DND-41 (cell line): Measurements from ENCODE around the gene GABRG3.

Experiments used
- ATAC-seq: fragments of 200-7000 bp; cut with Tn5 transposase; 3 replicates; pipeline ENCODE4 v1.9.1; 2021; ENCODE audit warnings: low read depth; ENCODE audit not compliant: insufficient read depth
- DNase-seq: peaks from one replicate; pipeline ENCODE4 v3.0.0-alpha.2; 2020
- H2AFZ ChIP-seq: 2 replicates; pipeline ENCODE4 v1.6.0; 2012; ENCODE audit warnings: low read depth, low read length
- H3K27ac ChIP-seq: 2 replicates; pipeline ENCODE4 v1.5.1; 2012; ENCODE audit warnings: low read length, inconsistent platforms
- H3K27me3 ChIP-seq: fragments of 200-600 bp; sonication (generic); 2 replicates; pipeline ENCODE4 v1.6.0; 2012; ENCODE audit warnings: low read length, mild to moderate bottlenecking, inconsistent platforms; ENCODE audit not compliant: insufficient read depth, poor library complexity
- H3K36me3 ChIP-seq: 2 replicates; pipeline ENCODE4 v1.5.1; 2012; ENCODE audit warnings: low read length, inconsistent platforms; ENCODE audit not compliant: insufficient read depth
- H3K4me1 ChIP-seq: 2 replicates; pipeline ENCODE4 v1.5.1; 2012; ENCODE audit warnings: mild to moderate bottlenecking, low read length; ENCODE audit not compliant: insufficient read depth
- H3K4me2 ChIP-seq: 2 replicates; pipeline ENCODE4 v1.6.0; 2012; ENCODE audit warnings: mild to moderate bottlenecking, moderate library complexity, low read length, inconsistent platforms; ENCODE audit not compliant: insufficient read depth
- H3K4me3 ChIP-seq, 2 experiments: fragments of 200-600 bp in 1 of 2; shearing (Covaris generic) in 1 of 2; 2 replicates each; pipeline ENCODE4 v1.5.1; 2012 to 2016; ENCODE audit warnings: inconsistent platforms in 2 of 2, low read length in 2 of 2, mild to moderate bottlenecking in 2 of 2, low read depth in 1 of 2, moderate library complexity in 1 of 2
- H3K79me2 ChIP-seq: 2 replicates; pipeline ENCODE4 v1.6.0; 2012; ENCODE audit warnings: low read length, inconsistent platforms; ENCODE audit not compliant: insufficient read depth
- H3K9ac ChIP-seq: 2 replicates; pipeline ENCODE4 v1.6.0; 2012; ENCODE audit warnings: low read depth, mild to moderate bottlenecking, inconsistent platforms, low read length, moderate library complexity
- H3K9me3 ChIP-seq: 2 replicates; pipeline ENCODE4 v1.5.1; 2012; ENCODE audit warnings: low read length, moderate library complexity, mild to moderate bottlenecking, inconsistent platforms; ENCODE audit not compliant: insufficient read depth, severe bottlenecking
- H4K20me1 ChIP-seq: 2 replicates; pipeline ENCODE4 v1.6.0; 2012; ENCODE audit warnings: low read length; ENCODE audit not compliant: insufficient read depth
- CTCF ChIP-seq: IDR thresholded peaks from 2 replicates; pipeline ENCODE4 v1.5.1; 2012; ENCODE audit warnings: borderline replicate concordance, low read length, moderate library complexity, mild to moderate bottlenecking; ENCODE audit not compliant: poor library complexity, severe bottlenecking; ENCODE audit errors: extremely low read depth
- EZH2 ChIP-seq: IDR thresholded peaks from 3 replicates; pipeline ENCODE4 v1.6.1; 2012; ENCODE audit warnings: borderline replicate concordance, low read depth, mild to moderate bottlenecking, moderate library complexity, low read length, inconsistent platforms; ENCODE audit not compliant: severe bottlenecking

Gene GABRG3

GRCh38 chr15:27248251-27248650, 277.3 kb downstream of the GABRG3 start:
- DNase-seq (no peak), ATAC-seq (no peak)
- H3K27ac ChIP-seq, result no peak overlapping the region
- TF ChIP-seq EZH2, result no peak
- TF ChIP-seq CTCF, result no peak
- no peaks in the 10 kb centered on the region for H3K4me1 ChIP-seq
- no peaks in the 10 kb centered on the region for H4K20me1 ChIP-seq
- H3K4me3 ChIP-seq, result no peak overlapping the region
- no peaks in the 10 kb centered on the region for H3K36me3 ChIP-seq
- H2AFZ ChIP-seq, result no peak overlapping the region
- H3K9ac ChIP-seq, result no peak overlapping the region
- H3K27me3 ChIP-seq, result no peaks in the 10 kb centered on the region
- H3K79me2 ChIP-seq, result no peaks in the 10 kb centered on the region
- H3K4me2 ChIP-seq, result no peak overlapping the region
- no peaks in the 10 kb centered on the region for H3K9me3 ChIP-seq

- no peak overlapping the region for H3K4me2 ChIP-seq
- no peaks in the 10 kb centered on the region for H3K79me2 ChIP-seq
- H3K9ac ChIP-seq, result no peak overlapping the region
- H2AFZ ChIP-seq, result no peak overlapping the region
- no peak for DNase-seq
- ATAC-seq, result no peak
- H3K27ac ChIP-seq, result no peak overlapping the region
- no peak overlapping the region for H3K4me3 ChIP-seq
- no peaks in the 10 kb centered on the region for H3K4me1 ChIP-seq
- H4K20me1 ChIP-seq, result no peaks in the 10 kb centered on the region
- no peaks in the 10 kb centered on the region for H3K27me3 ChIP-seq
- H3K9me3 ChIP-seq, result no peaks in the 10 kb centered on the region
- TF ChIP-seq EZH2, result no peak
- TF ChIP-seq CTCF, result no peak
- H3K36me3 ChIP-seq, result no peaks in the 10 kb centered on the region
Measured at GRCh38 chr15:27249046-27249759, 278.2 kb downstream of the GABRG3 start.

DNA sequence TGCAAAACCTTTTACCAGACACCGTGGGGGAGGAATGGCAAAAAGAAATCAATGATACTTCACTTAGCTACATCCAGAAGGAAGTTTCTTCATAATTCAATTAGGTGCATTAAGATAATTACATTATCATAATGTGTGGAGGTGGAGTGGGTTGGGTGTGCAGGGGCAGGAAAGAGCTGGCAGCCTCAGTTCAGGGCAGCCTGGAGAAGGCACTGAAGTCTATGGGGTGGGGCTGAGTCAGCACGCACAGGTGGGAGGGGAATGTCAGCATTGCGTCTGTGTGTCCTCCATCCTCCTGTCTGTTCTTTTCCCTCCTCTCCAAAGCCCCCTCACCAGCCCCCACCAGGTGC, 278.8 kb downstream of the GABRG3 start:
- H3K79me2 ChIP-seq, result no peaks in the 10 kb centered on the region
- no peaks in the 10 kb centered on the region for H3K9me3 ChIP-seq
- ATAC-seq (no peak), DNase-seq (no peak)
- H4K20me1 ChIP-seq, result no peaks in the 10 kb centered on the region
- TF ChIP-seq CTCF (no peak), EZH2 (no peak)
- no peak overlapping the region for H3K9ac ChIP-seq
- H3K27ac ChIP-seq, result no peak overlapping the region
- no peaks in the 10 kb centered on the region for H3K4me1 ChIP-seq
- no peak overlapping the region for H3K4me3 ChIP-seq
- H3K36me3 ChIP-seq, result no peaks in the 10 kb centered on the region
- no peak overlapping the region for H3K4me2 ChIP-seq
- H3K27me3 ChIP-seq, result no peaks in the 10 kb centered on the region
- no peak overlapping the region for H2AFZ ChIP-seq

DNA sequence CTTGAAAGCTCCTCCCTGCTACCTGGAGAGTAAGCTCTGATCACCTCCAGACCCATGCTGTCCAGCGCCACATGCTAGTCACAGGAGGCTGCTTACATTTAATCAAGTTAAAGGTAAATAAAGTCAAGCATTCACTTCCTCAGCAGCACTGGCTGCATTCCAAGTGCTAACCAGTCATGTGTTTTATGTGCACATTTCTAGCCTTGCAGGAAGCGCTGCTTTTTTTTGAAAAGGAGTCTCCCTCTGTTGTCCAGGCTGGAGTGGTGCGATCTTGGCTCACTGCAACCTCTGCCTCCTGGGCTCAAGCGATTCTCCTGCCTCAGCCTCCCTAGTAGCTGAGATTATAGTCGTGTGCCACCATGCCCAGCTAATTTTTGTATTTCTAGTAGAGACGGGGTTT, 279.2 kb downstream of the GABRG3 start:
- Histone ChIP-seq H3K27ac (no peak overlapping the region), H3K4me3 (no peak overlapping the region), H4K20me1 (no peaks in the 10 kb centered on the region), H3K9ac (no peak overlapping the region), H2AFZ (no peak overlapping the region), H3K79me2 (no peaks in the 10 kb centered on the region), H3K36me3 (no peaks in the 10 kb centered on the region), H3K9me3 (no peaks in the 10 kb centered on the region), H3K4me2 (no peak overlapping the region), H3K27me3 (no peaks in the 10 kb centered on the region), H3K4me1 (no peaks in the 10 kb centered on the region)
- no peak for TF ChIP-seq EZH2
- no peak for TF ChIP-seq CTCF
- ATAC-seq, result no peak
- no peak for DNase-seq
